Gastroesophageal sphincter (tissue), 4 donors: ENCODE results near the gene MGAT3. TPM values are rescaled to one million over a fixed set of nuclear protein-coding genes. Genes with fewer than 3 reads are reported as not detected.

Source experiments
- ATAC-seq: fragments of 150-250 bp; one replicate; pipeline ENCODE4 v1.9.1; 2016; ENCODE audit warnings: mild to moderate bottlenecking, moderate library complexity
- H3K27ac ChIP-seq, 4 donors: fragments of 200-600 bp; sonication (generic) in 3 of 4; 1 replicate in 3 of 4; 2 replicates in 1 of 4; pipeline ENCODE4 v1.5.1; 2016 to 2019
- H3K27me3 ChIP-seq: fragments of 200-600 bp; sonication (generic); one replicate; pipeline ENCODE4 v1.5.1; 2019
- H3K36me3 ChIP-seq, 2 donors: fragments of 200-600 bp; sonication (generic); one replicate each; pipeline ENCODE4 v1.5.1; 2019; ENCODE audit warnings: control low read depth in 1 of 2
- H3K4me1 ChIP-seq, 3 donors: fragments of 200-600 bp; sonication (generic); 1 replicate in 2 of 3; 2 replicates in 1 of 3; pipeline ENCODE4 v1.5.1; 2016 to 2019; ENCODE audit warnings: control low read depth in 2 of 3
- H3K4me3 ChIP-seq, 2 donors: fragments of 200-600 bp; sonication (generic); one replicate each; pipeline ENCODE4 v1.5.1; 2019; ENCODE audit warnings: mild to moderate bottlenecking in 1 of 2, moderate library complexity in 1 of 2
- H3K9me3 ChIP-seq, 3 donors: fragments of 200-600 bp; sonication (generic); one replicate each; pipeline ENCODE4 v1.5.1; 2017 to 2019; ENCODE audit warnings: control low read depth in 2 of 3
- EP300 ChIP-seq: sonication (generic); formaldehyde crosslinking; IDR thresholded peaks from one replicate; pipeline ENCODE4 v1.6.1; 2017; ENCODE audit warnings: antibody characterized with exemption, mild to moderate bottlenecking
- POLR2A ChIP-seq, 2 donors: fragments of 450-650 bp; IDR thresholded peaks; one replicate each; pipeline ENCODE4 v1.6.1; 2017; ENCODE audit warnings: antibody characterized with exemption in 2 of 2, mild to moderate bottlenecking in 2 of 2, moderate library complexity in 1 of 2
- POLR2AphosphoS5 ChIP-seq: sonication (generic); formaldehyde crosslinking; IDR thresholded peaks from one replicate; pipeline ENCODE4 v1.6.1; 2017; ENCODE audit warnings: antibody characterized with exemption
- WGBS, 2 donors: methylation state at CpG; one replicate each; pipeline ENCODE4 v1.1.5; 2018; ENCODE audit warnings: low coverage in 1 of 2; 5-methylcytosine and 5-hydroxymethylcytosine counted together
- total RNA-seq, 4 donors: library from RNA; depleted of rRNA; stranded (reverse); fragments of >200 nt; gene quantifications; one replicate each; pipeline ENCODE4 v1.1.0, GENCODE V29; 2016
- TF ChIP-seq, protein P1 (sequence below), 4 experiments: fragments of 200-600 bp in 2 of 4; fragments of 450-650 bp in 2 of 4; sonication (generic) in 1 of 4; IDR thresholded peaks; one replicate each; pipeline ENCODE4 v1.5.1; 2017 to 2019; ENCODE audit warnings: antibody characterized with exemption in 4 of 4, mild to moderate bottlenecking in 2 of 4, moderate library complexity in 2 of 4

MGAT3 gene
- total RNA-seq, 4 donors from 2014 or later, result 2.6 to 3.9 (median 2.9) TPM

DNA sequence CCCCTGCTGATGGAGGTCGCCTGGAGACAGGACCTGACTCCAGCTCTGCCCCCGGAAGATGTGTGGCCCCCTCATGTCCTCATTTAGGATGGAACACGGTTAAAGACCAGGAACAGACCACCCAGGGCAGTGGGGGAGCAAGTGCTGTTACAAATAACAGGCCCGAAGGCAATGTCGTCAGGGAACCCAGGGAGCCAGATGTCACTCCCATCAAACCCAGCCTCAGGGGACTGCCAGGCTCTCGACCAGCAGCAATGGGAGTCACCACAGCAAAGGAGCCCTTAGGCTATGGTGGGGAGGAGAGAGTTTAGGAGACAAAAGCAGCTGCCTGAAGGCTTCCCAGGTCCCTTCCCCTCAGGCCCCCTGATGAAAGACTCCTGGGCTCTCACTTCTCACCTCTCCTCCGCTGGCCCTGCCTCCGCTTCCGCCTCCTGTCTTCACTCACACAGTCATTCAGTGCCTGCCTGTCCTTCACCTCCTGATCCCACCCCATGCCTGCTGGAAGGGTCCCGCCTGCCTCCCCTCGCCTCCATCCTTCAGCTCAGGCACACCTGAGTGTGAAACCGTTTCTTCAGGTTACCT lies 71.4 kb downstream of the MGAT3 start:
- Histone ChIP-seq H3K27me3 (no peaks in the 10 kb centered on the region), H3K4me3 (peak overlapping the region in 1 of 2 donors; percentile 35), H3K27ac (peak overlapping the region in 3 of 4 donors; percentile 71 to 100 (median 73)), H3K4me1 (peaks cover 2 to 89% (median 69%) of the 10 kb centered on the region in 3 donors), H3K9me3 (no peaks in the 10 kb centered on the region), H3K36me3 (peaks cover 0 to 51% of the 10 kb centered on the region in 2 donors)
- ATAC-seq, result no peak
- no peak for TF ChIP-seq POLR2AphosphoS5
- TF ChIP-seq EP300, result no peak
- TF ChIP-seq, protein P1, sequence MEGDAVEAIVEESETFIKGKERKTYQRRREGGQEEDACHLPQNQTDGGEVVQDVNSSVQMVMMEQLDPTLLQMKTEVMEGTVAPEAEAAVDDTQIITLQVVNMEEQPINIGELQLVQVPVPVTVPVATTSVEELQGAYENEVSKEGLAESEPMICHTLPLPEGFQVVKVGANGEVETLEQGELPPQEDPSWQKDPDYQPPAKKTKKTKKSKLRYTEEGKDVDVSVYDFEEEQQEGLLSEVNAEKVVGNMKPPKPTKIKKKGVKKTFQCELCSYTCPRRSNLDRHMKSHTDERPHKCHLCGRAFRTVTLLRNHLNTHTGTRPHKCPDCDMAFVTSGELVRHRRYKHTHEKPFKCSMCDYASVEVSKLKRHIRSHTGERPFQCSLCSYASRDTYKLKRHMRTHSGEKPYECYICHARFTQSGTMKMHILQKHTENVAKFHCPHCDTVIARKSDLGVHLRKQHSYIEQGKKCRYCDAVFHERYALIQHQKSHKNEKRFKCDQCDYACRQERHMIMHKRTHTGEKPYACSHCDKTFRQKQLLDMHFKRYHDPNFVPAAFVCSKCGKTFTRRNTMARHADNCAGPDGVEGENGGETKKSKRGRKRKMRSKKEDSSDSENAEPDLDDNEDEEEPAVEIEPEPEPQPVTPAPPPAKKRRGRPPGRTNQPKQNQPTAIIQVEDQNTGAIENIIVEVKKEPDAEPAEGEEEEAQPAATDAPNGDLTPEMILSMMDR (IDR thresholded peaks at IDR 0.05), result no peak
- no peak for TF ChIP-seq POLR2A (IDR thresholded peaks at IDR 0.05)
- WGBS, 2 donors, result 62 to 73% methylated on average over 6 to 7 of the region's 12 CpGs

DNA sequence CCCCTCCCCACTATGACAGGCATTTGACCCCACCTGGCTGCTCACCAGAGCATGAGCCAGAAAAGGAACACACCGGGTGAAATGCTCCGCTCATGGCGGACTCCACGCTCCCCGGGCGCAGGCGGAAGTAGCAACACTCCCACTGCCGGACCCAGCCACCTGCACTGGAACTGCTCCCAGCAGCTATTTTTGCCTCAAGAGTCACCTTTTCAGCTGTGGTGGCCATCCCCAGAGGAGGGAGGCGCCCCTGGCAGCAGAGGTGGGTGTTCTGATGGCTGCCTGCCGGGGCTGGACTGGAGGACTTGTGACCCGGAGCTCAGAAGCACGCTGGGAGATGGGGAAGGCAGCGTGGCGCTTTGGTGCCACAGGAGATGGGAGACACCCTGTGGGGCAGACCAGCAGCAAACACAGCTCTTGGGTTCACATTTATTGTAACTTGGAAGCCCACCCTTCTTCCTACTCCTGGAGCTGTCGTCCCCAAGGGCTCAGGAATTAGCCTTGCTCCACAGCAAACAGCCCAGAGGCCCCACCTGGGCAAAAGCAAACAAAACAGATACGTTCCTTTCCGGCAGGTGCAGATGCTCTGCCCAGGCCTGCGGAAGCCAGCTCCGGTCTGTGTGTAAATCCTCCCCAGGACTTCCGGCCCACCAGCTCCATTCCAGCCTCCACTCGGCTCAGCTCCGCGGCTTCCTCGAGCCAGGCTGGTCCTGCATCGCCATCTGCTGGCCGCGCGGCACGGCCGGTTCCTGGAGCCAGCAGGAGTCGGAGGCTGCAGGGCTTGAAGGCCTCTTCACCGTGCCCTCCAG lies 72.1 kb downstream of the MGAT3 start:
- Histone ChIP-seq H3K4me1 (peaks cover 2 to 82% (median 64%) of the 10 kb centered on the region in 3 donors), H3K9me3 (no peaks in the 10 kb centered on the region), H3K27me3 (no peaks in the 10 kb centered on the region), H3K27ac (peak overlapping the region in 3 of 4 donors; percentile 71 to 100 (median 73)), H3K4me3 (peak overlapping the region in 1 of 2 donors; percentile 35), H3K36me3 (peaks cover 0 to 44% of the 10 kb centered on the region in 2 donors)
- TF ChIP-seq EP300, result no peak
- TF ChIP-seq, protein P1 (IDR thresholded peaks at IDR 0.05), result peak in 3 of 4 experiments; percentile 96 to 99 (median 96)
- peak; percentile 49 for TF ChIP-seq POLR2AphosphoS5
- no peak for TF ChIP-seq POLR2A (IDR thresholded peaks at IDR 0.05)
- 25 to 39% methylated on average over 5 to 14 of the region's 32 CpGs for WGBS, 2 donors
- peak; percentile 53 for ATAC-seq

DNA sequence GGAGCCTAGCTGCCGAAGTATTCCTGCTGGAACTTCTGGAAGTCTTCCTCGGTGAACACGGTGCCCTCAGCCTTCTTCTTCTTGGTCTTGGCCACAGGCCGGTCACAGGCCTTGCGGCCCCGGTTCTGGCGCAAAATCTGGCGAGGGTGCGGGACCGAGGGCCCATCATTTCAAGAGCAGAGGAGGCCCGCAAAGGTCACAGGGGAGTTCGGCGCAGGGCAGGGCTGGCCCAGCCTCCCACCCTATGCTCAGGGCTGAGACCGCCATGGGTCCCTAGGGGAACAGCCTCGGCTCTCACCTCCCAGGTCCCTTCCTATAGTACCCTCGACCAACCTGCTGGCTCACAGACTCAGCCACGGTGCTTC lies 72.7 kb downstream of the MGAT3 start:
- Histone ChIP-seq H3K4me3 (peak overlapping the region in 1 of 2 donors; percentile 35), H3K9me3 (no peaks in the 10 kb centered on the region), H3K27ac (peak overlapping the region in 3 of 4 donors; percentile 71 to 100 (median 73)), H3K27me3 (no peaks in the 10 kb centered on the region), H3K36me3 (peaks cover 0 to 39% of the 10 kb centered on the region in 2 donors), H3K4me1 (peaks cover 2 to 82% (median 59%) of the 10 kb centered on the region in 3 donors)
- 40% methylated on average over 3 of the region's 17 CpGs; no CpG with 5 or more reads in 1 of the 2 donors for WGBS, 2 donors
- no peak for ATAC-seq
- no peak for TF ChIP-seq POLR2A (IDR thresholded peaks at IDR 0.05)
- no peak for TF ChIP-seq POLR2AphosphoS5
- TF ChIP-seq, protein P1 (IDR thresholded peaks at IDR 0.05), result peak in 1 of 4 experiments; percentile 30

DNA sequence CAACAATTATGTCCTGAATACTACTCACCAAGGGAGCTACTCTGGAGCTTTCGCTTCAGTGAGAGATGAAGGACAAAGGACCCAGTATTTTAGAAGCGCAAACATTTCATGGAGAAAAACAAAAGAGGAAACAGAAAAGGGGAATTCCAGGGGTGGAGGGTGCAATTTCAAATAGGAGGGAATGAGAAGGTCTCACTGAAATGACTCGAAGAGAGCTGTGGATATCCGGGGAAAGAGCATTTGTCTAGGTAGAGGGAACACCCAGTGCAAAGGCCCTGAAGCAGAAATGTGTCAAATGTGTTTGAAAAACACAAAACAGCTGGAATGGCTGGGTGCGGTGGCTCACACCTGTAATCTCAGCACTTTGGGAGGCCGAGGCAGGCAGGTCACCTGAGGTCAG lies 73.3 kb downstream of the MGAT3 start:
- H3K4me3 ChIP-seq, result no peak overlapping the region
- H3K27me3 ChIP-seq, result no peaks in the 10 kb centered on the region
- TF ChIP-seq POLR2A (IDR thresholded peaks at IDR 0.05) (no peak), POLR2AphosphoS5 (no peak), EP300 (no peak)
- TF ChIP-seq, protein P1 (IDR thresholded peaks at IDR 0.05), result no peak
- ATAC-seq, result no peak
- peaks cover 2 to 82% (median 59%) of the 10 kb centered on the region in 3 donors for H3K4me1 ChIP-seq
- 64 to 66% methylated on average over 5 to 6 of the region's 6 CpGs for WGBS, 2 donors
- no peaks in the 10 kb centered on the region for H3K9me3 ChIP-seq
- peaks cover 0 to 33% of the 10 kb centered on the region in 2 donors for H3K36me3 ChIP-seq
- H3K27ac ChIP-seq, result peak overlapping the region in 2 of 4 donors; percentile 71 to 100
